ENCODE data around the gene BBOX1. TPM values are rescaled to one million over a fixed set of nuclear protein-coding genes. Genes with fewer than 3 reads are reported as not detected.

The BBOX1 gene
- total RNA-seq, 1 experiment from 2014 or later: not detected

DNA sequence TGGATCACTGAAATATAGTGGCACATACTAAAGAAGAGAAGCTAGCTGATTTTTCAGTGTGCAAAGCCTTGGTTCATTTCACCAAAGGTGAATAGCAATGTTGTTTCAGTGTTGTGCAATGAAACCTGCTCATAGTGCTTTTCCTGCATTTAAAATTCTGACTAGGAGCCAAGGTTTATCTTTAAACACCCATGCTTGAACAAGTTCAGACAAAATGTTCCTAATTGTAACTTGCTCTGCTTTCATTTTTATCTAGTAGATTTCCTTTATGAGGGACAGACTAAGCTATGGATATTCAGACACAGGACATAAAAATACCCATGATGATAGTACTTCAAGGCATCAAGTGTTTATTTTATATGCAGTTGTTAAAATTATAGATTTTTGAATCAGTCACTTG lies 47.7 kb downstream of the BBOX1 start:
- CTCF ChIA-PET: no interaction called here
- Histone ChIP-seq H3K9me3 (ENCODE audit: control insufficient read depth in 1 of 2, insufficient read depth in 1 of 2, low read depth in 1 of 2, low read length in 2 of 2) (no peaks in the 10 kb centered on the region), H3K4me1 (ENCODE audit: control insufficient read depth in 1 of 2, insufficient read depth in 2 of 2, low read length in 2 of 2) (no peaks in the 10 kb centered on the region), H3K79me2 (ENCODE audit: insufficient read depth, low read length) (no peaks in the 10 kb centered on the region), H3K9me2 (ENCODE audit: insufficient read depth) (no peaks in the 10 kb centered on the region), H3K27ac (ENCODE audit: low read depth, low read length) (no peak overlapping the region), H2AFZ (ENCODE audit: low read depth, low read length, poor library complexity, severe bottlenecking) (no peak overlapping the region), H3K4me2 (ENCODE audit: low read length) (no peak overlapping the region), H3K36me3 (ENCODE audit: control insufficient read depth in 1 of 2, insufficient read depth in 2 of 2, low read length in 2 of 2) (no peaks in the 10 kb centered on the region), H3K9ac (ENCODE audit: low read length) (no peak overlapping the region), H3K27me3 (ENCODE audit: insufficient read depth, low read length) (no peaks in the 10 kb centered on the region), H3K4me3 (replicated peaks in 1 of 2; ENCODE audit: low read depth in 1 of 2, low read length in 2 of 2) (no peak overlapping the region), H4K20me1 (ENCODE audit: insufficient read depth) (no peaks in the 10 kb centered on the region)
- intact Hi-C loops (cut with micrococcal nuclease): no loop called here
- DNase-seq (ENCODE audit: low read depth, low spot score) (no peak), ATAC-seq (no peak)
- RAD21 ChIA-PET (ENCODE audit: low non-redundant PET in 1 of 2, low total read pairs in 2 of 2, uncharacterized antibody in 2 of 2, unreplicated experiment in 2 of 2): no interaction called here
- BruUV-seq (replicated peaks): no TSS peak
- TF ChIP-seq EZH2 (IDR thresholded peaks at IDR 0.05) (no peak), JUND (IDR thresholded peaks at IDR 0.05) (no peak), YY1 (IDR thresholded peaks at IDR 0.05; ENCODE audit: extremely low read depth, insufficient replicate concordance, low read depth, low read length) (no peak), SRF (IDR thresholded peaks at IDR 0.05; ENCODE audit: low read depth) (no peak), SIN3A (IDR thresholded peaks at IDR 0.05; ENCODE audit: low read depth) (no peak), EGR1 (IDR thresholded peaks at IDR 0.05; ENCODE audit: low read depth) (no peak), RAD21 (IDR thresholded peaks at IDR 0.05; ENCODE audit: low read depth) (no peak), POLR2A (IDR thresholded peaks at IDR 0.05; ENCODE audit: borderline replicate concordance, extremely low read depth, insufficient read depth, insufficient read length) (no peak), CEBPB (IDR thresholded peaks at IDR 0.05; ENCODE audit: low read depth) (no peak), SP1 (IDR thresholded peaks at IDR 0.05; ENCODE audit: low read depth) (no peak), TCF7L2 (IDR thresholded peaks at IDR 0.05; ENCODE audit: borderline replicate concordance, extremely low read depth, insufficient read depth, insufficient read length) (no peak), FOSL1 (IDR thresholded peaks at IDR 0.05; ENCODE audit: low read depth) (no peak), ZFX (IDR thresholded peaks at IDR 0.05) (no peak)
- TF ChIP-seq, protein P1, sequence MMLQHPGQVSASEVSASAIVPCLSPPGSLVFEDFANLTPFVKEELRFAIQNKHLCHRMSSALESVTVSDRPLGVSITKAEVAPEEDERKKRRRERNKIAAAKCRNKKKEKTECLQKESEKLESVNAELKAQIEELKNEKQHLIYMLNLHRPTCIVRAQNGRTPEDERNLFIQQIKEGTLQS (IDR thresholded peaks at IDR 0.05): no peak
- TF ChIP-seq, protein P2, sequence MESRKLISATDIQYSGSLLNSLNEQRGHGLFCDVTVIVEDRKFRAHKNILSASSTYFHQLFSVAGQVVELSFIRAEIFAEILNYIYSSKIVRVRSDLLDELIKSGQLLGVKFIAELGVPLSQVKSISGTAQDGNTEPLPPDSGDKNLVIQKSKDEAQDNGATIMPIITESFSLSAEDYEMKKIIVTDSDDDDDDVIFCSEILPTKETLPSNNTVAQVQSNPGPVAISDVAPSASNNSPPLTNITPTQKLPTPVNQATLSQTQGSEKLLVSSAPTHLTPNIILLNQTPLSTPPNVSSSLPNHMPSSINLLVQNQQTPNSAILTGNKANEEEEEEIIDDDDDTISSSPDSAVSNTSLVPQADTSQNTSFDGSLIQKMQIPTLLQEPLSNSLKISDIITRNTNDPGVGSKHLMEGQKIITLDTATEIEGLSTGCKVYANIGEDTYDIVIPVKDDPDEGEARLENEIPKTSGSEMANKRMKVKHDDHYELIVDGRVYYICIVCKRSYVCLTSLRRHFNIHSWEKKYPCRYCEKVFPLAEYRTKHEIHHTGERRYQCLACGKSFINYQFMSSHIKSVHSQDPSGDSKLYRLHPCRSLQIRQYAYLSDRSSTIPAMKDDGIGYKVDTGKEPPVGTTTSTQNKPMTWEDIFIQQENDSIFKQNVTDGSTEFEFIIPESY (IDR thresholded peaks at IDR 0.05; ENCODE audit: extremely low read depth, insufficient replicate concordance, low read length): no peak
- TF ChIP-seq, protein P3, sequence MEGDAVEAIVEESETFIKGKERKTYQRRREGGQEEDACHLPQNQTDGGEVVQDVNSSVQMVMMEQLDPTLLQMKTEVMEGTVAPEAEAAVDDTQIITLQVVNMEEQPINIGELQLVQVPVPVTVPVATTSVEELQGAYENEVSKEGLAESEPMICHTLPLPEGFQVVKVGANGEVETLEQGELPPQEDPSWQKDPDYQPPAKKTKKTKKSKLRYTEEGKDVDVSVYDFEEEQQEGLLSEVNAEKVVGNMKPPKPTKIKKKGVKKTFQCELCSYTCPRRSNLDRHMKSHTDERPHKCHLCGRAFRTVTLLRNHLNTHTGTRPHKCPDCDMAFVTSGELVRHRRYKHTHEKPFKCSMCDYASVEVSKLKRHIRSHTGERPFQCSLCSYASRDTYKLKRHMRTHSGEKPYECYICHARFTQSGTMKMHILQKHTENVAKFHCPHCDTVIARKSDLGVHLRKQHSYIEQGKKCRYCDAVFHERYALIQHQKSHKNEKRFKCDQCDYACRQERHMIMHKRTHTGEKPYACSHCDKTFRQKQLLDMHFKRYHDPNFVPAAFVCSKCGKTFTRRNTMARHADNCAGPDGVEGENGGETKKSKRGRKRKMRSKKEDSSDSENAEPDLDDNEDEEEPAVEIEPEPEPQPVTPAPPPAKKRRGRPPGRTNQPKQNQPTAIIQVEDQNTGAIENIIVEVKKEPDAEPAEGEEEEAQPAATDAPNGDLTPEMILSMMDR (IDR thresholded peaks at IDR 0.05 in 2 of 3, conservative IDR thresholded peaks at IDR 0.05 in 1 of 3; ENCODE audit: borderline replicate concordance in 1 of 3, insufficient read depth in 1 of 3, low read depth in 2 of 3, low read length in 2 of 3): no peak
- POLR2A ChIA-PET: no interaction called here

Measured in HCT116 (cell line).